NCI-H526 treated with DMSO at 0.1 percent for 48 hours (cell line): Measurements from ENCODE around the gene GSC2.

ENCODE experiments used
- DNase-seq: peaks from one replicate; lab custom pipeline; 2025; lab: John Stamatoyannopoulos, UW

Gene GSC2

GRCh38 chr22:19119949-19120348 is 30.1 kb downstream of the GSC2 start:
- DNase-seq: no peak

GRCh38 chr22:19118329-19118880 is 31.7 kb downstream of the GSC2 start:
- no peak for DNase-seq

GRCh38 chr22:19117111-19117512 is 33.0 kb downstream of the GSC2 start:
- DNase-seq: peak; percentile 33

- DNase-seq: no peak
Measured at GRCh38 chr22:19115628-19116027, 34.5 kb downstream of the GSC2 start.

- DNase-seq: no peak
Measured at GRCh38 chr22:19114984-19115552, 35.0 kb downstream of the GSC2 start.

- no peak for DNase-seq
Measured at GRCh38 chr22:19113429-19113828, 36.7 kb downstream of the GSC2 start.

- DNase-seq: no peak
Measured at GRCh38 chr22:19111584-19111983, 38.5 kb downstream of the GSC2 start.

GRCh38 chr22:19111140-19111539 is 39.0 kb downstream of the GSC2 start:
- DNase-seq: no peak

GRCh38 chr22:19110646-19111045 is 39.4 kb downstream of the GSC2 start:
- no peak for DNase-seq

GRCh38 chr22:19110064-19110458 is 40.0 kb downstream of the GSC2 start:
- DNase-seq: no peak

GRCh38 chr22:19109198-19110063 is 40.7 kb downstream of the GSC2 start:
- no peak for DNase-seq

GRCh38 chr22:19108807-19109197 is 41.3 kb downstream of the GSC2 start:
- no peak for DNase-seq

GRCh38 chr22:19107730-19108074 is 42.4 kb downstream of the GSC2 start:
- DNase-seq: peak; percentile 81

GRCh38 chr22:19106886-19107729 is 43.0 kb downstream of the GSC2 start:
- no peak for DNase-seq

GRCh38 chr22:19105867-19106802 is 44.0 kb downstream of the GSC2 start:
- no peak for DNase-seq

GRCh38 chr22:19105456-19105855 is 44.6 kb downstream of the GSC2 start:
- no peak for DNase-seq

GRCh38 chr22:19103880-19104821 is 45.9 kb downstream of the GSC2 start:
- DNase-seq: no peak

- no peak for DNase-seq
Measured at GRCh38 chr22:19098157-19098556, 51.9 kb downstream of the GSC2 start.

- no peak for DNase-seq
Measured at GRCh38 chr22:19097518-19097917, 52.6 kb downstream of the GSC2 start.
